Breast epithelium (tissue), 3 donors: ENCODE results near the gene IRAK2.

Source experiments
- POLR2AphosphoS5 ChIP-seq, 3 donors: sonication (generic); formaldehyde crosslinking; IDR thresholded peaks; one replicate each; pipeline ENCODE4 v1.6.1; 2017; ENCODE audit warnings: antibody characterized with exemption in 3 of 3
- TF ChIP-seq, protein P1 (sequence below), 3 donors: fragments of 450-650 bp; IDR thresholded peaks; one replicate each; pipeline ENCODE4 v1.5.1; 2016 to 2017; ENCODE audit warnings: antibody characterized with exemption in 3 of 3, mild to moderate bottlenecking in 3 of 3, moderate library complexity in 3 of 3

DNA sequence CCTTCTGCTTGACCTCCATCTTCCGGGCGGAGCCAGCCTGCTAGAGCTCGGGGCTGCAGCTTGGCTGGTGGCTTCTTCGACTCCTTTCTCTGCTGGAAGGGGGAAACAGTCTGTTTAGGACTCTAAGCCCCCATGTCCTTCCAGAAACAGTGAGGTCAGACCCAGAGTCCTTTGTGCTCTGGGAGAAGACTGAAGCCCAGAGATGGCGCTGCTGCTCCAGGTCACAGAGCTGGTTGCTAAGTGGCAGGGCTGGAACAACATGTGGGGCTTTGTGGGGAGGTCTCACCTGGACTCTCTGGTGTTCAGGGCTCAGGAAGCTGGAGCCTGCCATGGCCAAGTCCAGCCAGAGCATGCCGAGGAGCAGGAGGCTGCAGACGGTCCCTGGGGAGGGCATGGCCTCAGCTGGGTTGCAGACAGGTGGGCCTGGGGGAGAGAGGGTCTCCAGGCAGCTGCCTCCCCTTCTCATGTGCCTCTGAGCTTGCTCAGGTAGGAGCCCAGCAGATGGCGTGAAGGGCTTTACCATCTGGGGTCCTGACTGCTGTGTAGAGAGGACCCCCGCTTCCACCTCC lies 125.2 kb downstream of the IRAK2 start:
- TF ChIP-seq, protein P1, sequence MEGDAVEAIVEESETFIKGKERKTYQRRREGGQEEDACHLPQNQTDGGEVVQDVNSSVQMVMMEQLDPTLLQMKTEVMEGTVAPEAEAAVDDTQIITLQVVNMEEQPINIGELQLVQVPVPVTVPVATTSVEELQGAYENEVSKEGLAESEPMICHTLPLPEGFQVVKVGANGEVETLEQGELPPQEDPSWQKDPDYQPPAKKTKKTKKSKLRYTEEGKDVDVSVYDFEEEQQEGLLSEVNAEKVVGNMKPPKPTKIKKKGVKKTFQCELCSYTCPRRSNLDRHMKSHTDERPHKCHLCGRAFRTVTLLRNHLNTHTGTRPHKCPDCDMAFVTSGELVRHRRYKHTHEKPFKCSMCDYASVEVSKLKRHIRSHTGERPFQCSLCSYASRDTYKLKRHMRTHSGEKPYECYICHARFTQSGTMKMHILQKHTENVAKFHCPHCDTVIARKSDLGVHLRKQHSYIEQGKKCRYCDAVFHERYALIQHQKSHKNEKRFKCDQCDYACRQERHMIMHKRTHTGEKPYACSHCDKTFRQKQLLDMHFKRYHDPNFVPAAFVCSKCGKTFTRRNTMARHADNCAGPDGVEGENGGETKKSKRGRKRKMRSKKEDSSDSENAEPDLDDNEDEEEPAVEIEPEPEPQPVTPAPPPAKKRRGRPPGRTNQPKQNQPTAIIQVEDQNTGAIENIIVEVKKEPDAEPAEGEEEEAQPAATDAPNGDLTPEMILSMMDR (IDR thresholded peaks at IDR 0.05), result no peak
- no peak for TF ChIP-seq POLR2AphosphoS5 (IDR thresholded peaks at IDR 0.05)
